Ishikawa (cell line): ENCODE results near the gene NXPE1.
A peak's percentile ranks its signal among the peaks of the same experiment; 100 is the strongest.

ENCODE experiments used
- CEBPB ChIP-seq: IDR thresholded peaks from 2 replicates; pipeline ENCODE4 v1.6.1; 2012
- CREB1 ChIP-seq: IDR thresholded peaks from 2 replicates; pipeline ENCODE4 v1.6.1; 2012; ENCODE audit warnings: low read depth
- EGR1 ChIP-seq: IDR thresholded peaks from 2 replicates; pipeline ENCODE4 v1.6.1; 2012
- EP300 ChIP-seq: IDR thresholded peaks from 2 replicates; pipeline ENCODE4 v1.6.1; 2012; ENCODE audit warnings: borderline replicate concordance
- FOXM1 ChIP-seq: IDR thresholded peaks from 2 replicates; pipeline ENCODE4 v1.6.1; 2012; ENCODE audit warnings: low read depth, borderline replicate concordance
- MAX ChIP-seq: IDR thresholded peaks from 2 replicates; pipeline ENCODE4 v1.6.1; 2012
- NFIC ChIP-seq: IDR thresholded peaks from 2 replicates; pipeline ENCODE4 v1.6.1; 2012
- RAD21 ChIP-seq: IDR thresholded peaks from 2 replicates; pipeline ENCODE4 v1.6.1; 2012; ENCODE audit warnings: low read depth
- REST ChIP-seq: IDR thresholded peaks from 2 replicates; pipeline ENCODE4 v1.6.1; 2012; ENCODE audit warnings: low read depth, mild to moderate bottlenecking
- TAF1 ChIP-seq: IDR thresholded peaks from 2 replicates; pipeline ENCODE4 v1.6.1; 2012; ENCODE audit warnings: low read depth, mild to moderate bottlenecking
- TCF12 ChIP-seq: IDR thresholded peaks from 2 replicates; pipeline ENCODE4 v1.6.1; 2012; ENCODE audit warnings: low read depth
- TEAD4 ChIP-seq: IDR thresholded peaks from 2 replicates; pipeline ENCODE4 v1.6.1; 2012
- USF1 ChIP-seq: IDR thresholded peaks from 2 replicates; pipeline ENCODE4 v1.6.1; 2012
- YY1 ChIP-seq: IDR thresholded peaks from 2 replicates; pipeline ENCODE4 v1.6.1; 2012; ENCODE audit warnings: low read depth
- ZBTB7A ChIP-seq: IDR thresholded peaks from 2 replicates; pipeline ENCODE4 v1.6.1; 2012; ENCODE audit warnings: low read depth

Gene NXPE1

GRCh38 chr11:114483929-114484328 lies 75.8 kb downstream of the NXPE1 start:
- TF ChIP-seq YY1 (no peak), TAF1 (no peak), ZBTB7A (no peak), EGR1 (no peak), TEAD4 (no peak), CREB1 (no peak), USF1 (no peak), MAX (no peak), NFIC (no peak), CEBPB (no peak), REST (no peak), TCF12 (no peak), FOXM1 (no peak), EP300 (no peak), RAD21 (no peak)

- TF ChIP-seq NFIC = no peak
- TF ChIP-seq TCF12 = no peak
- no peak for TF ChIP-seq RAD21
- no peak for TF ChIP-seq FOXM1
- TF ChIP-seq YY1 = no peak
- TF ChIP-seq USF1 = no peak
- TF ChIP-seq REST = no peak
- no peak for TF ChIP-seq EP300
- TF ChIP-seq ZBTB7A = no peak
These were observed 77.6 kb downstream of the NXPE1 start for GRCh38 chr11:114482114-114482513.

GRCh38 chr11:114479331-114479730 lies 80.3 kb downstream of the NXPE1 start:
- TF ChIP-seq EGR1 (no peak), EP300 (no peak), CREB1 (no peak), NFIC (no peak), TCF12 (no peak), CEBPB (no peak), TAF1 (no peak), ZBTB7A (no peak), TEAD4 (no peak), USF1 (no peak), REST (no peak), MAX (no peak), RAD21 (no peak), YY1 (no peak), FOXM1 (no peak)

GRCh38 chr11:114478768-114479167 lies 80.9 kb downstream of the NXPE1 start:
- TF ChIP-seq EP300 (no peak), ZBTB7A (no peak), RAD21 (peak; percentile 29; the same call in 1 of the 2 replicates)

- TF ChIP-seq CEBPB = no peak
- no peak for TF ChIP-seq NFIC
- TF ChIP-seq TAF1 = no peak
- no peak for TF ChIP-seq FOXM1
- no peak for TF ChIP-seq TEAD4
These were observed 81.7 kb downstream of the NXPE1 start for GRCh38 chr11:114478001-114478410.
